Activated T-cell treated with anti-CD3 and anti-CD28 coated beads for 24 hours (primary cell): ENCODE data around the gene ADAT3.

Source experiments
- DNase-seq: peaks from one replicate; pipeline ENCODE4 v3.0.0-alpha.2; 2020; ENCODE audit warnings: low read depth

ADAT3 gene

GRCh38 chr19:1938071-1938470 lies 32.9 kb downstream of the ADAT3 start:
- DNase-seq = no peak

DNA sequence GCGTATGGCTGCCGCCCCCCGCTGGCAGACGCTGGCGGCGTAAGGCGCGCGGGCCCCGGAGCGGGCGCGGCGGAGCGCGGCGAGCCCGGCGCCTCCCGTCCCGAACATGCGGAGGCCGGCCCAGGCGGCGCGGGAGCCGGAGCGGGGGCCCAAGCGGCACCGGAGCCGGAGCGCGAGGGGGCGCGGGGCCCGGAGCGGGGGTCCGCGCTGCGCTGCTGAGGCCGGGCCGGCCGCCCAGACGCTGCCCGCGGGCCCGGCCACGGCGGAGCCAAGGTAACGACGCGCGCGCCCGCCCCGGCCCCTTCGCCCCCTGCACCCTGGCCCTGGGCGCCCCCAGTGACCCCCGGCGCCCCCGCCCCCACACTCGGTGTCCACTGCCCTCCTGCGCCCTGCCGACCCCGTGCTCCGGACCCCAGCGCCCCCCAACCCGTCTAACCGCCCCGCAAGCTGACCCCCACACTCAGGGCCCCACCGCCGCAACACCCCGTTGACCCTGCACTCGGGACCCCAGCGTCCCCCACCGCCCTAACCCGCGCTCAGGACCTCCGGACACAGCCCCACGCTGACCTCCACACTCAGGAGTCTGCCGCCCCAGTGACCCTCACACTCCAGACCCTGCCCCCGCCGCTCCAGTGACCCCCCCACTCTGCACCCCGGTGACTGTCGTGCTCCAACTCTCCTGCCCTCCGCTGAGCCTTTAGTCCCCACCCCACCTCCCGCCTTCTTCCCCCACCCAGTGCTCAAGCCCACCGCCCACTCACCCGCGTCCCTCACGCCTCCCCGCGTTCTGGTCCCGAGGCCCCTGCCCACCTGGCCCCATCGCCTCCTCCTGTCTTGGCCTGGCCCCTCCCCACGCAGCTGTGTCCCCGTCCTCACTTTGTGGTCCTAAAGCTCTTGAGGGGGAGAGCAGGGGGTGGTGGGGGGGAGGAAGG lies 36.2 kb downstream of the ADAT3 start, which contains the start of gene CSNK1G2:
Gene CSNK1G2, plus strand, starts transcription at position 27 of the 932 bp plus-strand sequence. CDS start 28,601 bp downstream, outside the sequence.
- DNase-seq = no peak

- peak; percentile 55 for DNase-seq
These were observed 37.1 kb downstream of the ADAT3 start for GRCh38 chr19:1942078-1942933.

DNA sequence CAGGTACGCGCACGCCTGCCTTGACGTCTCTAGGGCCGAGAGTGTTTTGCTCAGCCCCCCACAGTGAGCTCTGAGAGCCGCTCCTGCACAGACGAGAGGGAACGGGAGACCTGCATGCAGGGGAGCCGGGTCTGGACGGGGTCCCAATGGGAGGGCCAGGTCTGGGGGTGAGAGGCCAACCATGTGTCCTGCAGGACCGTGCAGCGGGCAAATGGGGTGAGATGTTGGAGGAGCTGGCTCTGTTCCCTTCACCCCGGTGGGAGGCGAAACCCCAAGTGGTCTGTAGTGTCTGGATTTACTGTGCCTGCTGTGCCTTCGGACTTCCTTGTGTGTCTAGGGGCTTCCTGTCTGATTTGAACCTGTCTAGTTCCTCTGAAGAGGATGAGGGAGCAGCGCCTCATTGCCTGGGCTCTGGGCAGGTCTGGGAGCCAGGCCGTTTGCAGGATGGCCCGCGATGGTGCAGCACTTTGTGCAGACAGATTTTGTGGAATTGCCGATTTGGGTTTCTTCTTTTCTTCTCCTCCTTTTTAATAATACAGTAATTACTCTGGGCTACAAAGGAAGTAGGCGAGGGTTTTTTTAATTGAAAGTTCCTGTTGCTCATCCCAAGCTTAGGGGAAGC lies 37.8 kb downstream of the ADAT3 start:
- no peak for DNase-seq

DNA sequence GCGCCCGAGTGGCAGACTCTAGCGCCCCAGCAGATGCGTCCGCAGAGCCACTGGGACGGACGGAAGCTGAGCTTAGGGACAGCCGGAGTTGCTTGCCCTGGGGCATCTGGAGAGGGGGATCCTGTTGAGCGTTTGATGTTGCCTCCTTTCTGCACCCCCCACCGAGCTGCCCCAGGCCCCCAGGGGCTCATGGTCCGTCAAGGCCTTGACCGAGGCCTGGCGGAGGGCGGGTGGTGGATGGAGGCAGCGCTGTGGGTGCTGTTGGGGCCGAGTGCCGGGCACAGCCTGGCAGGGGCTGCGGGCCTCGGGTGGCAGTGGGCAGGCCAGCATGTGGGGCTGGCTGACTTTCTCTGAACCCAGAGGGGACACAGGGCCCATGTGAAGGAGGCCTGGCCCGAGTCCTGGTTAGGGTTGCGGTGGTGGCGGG lies 38.5 kb downstream of the ADAT3 start:
- DNase-seq = no peak

DNA sequence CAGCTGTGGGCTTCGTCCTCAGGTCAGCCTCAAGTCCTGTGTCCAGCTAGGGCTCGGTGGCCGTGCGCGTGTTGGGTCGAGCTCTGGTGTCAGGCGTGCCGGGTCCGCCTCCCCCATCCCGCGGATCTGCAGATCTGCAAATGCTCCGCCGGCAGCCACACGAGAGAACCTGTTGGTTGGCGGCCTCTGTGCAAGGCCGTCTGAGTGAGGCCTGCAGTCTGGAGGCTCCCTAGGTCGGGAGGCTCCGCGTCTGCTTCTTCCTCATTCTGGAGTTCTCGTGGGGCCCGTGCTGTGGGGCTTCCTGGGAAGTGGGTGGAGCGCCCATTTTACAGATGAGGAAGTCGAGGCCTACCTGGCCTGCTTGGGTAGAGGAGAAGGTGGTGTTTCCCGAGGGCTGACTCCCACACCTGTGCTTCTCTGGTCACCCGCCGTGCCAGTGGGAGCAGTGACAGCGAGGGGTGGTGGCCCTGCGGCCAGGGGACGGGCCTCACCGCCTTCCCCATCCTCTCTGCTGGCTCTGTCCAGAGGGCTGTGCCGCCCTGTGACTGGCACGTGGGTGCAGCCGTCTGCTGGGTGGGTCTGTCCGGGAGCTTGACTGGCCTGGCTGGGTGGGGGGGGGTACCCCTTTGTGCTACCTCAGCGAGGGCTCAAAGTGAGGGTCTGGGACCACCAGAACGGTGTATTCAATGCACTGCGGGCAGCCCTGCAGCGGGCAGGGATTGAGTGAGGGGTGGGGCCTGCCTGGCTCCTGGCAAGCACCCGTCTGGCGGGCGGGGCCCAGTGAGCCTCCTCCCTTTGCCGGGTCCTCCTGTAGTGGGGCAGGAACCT lies 39.1 kb downstream of the ADAT3 start:
- DNase-seq = no peak

DNA sequence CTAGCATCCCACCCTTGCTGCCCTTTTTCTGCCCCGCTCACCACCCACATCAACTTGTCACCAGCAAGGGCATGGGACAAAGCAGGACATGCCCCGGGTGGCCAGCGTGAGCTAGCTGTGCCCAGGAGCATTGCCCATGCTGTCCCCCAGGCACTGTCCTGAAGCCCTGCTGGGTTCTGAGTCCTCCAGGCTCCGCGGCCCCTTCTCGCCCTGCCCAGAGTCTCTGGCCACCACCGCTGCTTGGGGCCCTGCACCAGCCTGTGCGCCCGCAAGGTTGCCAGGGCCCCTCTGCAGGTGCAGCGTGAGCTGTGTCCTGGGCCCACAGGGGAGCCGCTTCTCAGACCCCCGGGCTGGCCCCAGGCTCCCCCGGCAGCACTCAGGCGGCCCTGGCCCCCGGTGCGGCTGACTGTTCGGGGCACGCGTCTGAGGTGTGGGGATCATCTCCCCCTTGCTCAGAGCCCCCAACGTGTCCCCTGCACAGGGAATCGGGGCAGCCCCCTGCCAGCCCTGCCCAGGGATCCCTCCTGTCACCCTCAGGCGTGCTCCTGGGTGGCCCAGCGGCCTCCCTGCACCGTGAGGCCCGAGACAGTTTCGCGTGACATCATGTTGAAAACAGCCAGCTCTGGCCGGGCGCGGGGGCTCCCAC lies 39.8 kb downstream of the ADAT3 start:
- DNase-seq = no peak

- no peak for DNase-seq
These were observed 40.7 kb downstream of the ADAT3 start for GRCh38 chr19:1945899-1946298.

GRCh38 chr19:1947651-1948209 lies 42.5 kb downstream of the ADAT3 start:
- no peak for DNase-seq

GRCh38 chr19:1949304-1950101 lies 44.3 kb downstream of the ADAT3 start:
- no peak for DNase-seq

- DNase-seq = no peak
These were observed 45.4 kb downstream of the ADAT3 start for GRCh38 chr19:1950640-1951039.

- DNase-seq = no peak
These were observed 47.4 kb downstream of the ADAT3 start for GRCh38 chr19:1952635-1953034.

GRCh38 chr19:1953037-1953436 lies 47.8 kb downstream of the ADAT3 start:
- DNase-seq = no peak

- DNase-seq = no peak
These were observed 48.4 kb downstream of the ADAT3 start for GRCh38 chr19:1953441-1954094.

DNA sequence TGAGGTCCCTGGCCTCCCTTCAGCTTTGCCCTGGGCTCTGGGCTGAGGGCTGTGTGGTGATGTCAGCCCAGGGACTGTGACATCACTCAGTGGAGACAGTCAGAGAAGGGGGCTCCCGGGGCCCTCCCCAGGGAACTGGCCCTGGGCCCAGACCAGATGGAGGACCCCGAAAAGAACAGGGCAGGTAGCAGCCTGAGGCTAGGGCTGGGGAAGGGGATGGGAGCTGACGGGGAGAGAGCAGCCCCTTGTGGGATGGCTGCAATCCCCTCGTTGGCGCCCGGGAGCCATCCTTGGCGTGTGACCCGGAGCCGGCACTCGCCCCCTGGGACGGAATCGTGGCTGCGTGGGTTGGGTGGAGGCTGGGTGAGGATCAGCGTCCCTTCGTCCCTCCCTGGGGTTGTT lies 49.3 kb downstream of the ADAT3 start:
- no peak for DNase-seq

- no peak for DNase-seq
These were observed 50.2 kb downstream of the ADAT3 start for GRCh38 chr19:1955171-1956121.

GRCh38 chr19:1956122-1956494 lies 50.9 kb downstream of the ADAT3 start:
- no peak for DNase-seq

GRCh38 chr19:1956868-1957492 lies 51.8 kb downstream of the ADAT3 start:
- DNase-seq = no peak
